Upper lobe of left lung (tissue), 4 donors: Measurements from ENCODE around the gene STAP2.

Experiments used
- POLR2A ChIP-seq, 4 donors: fragments of 450-650 bp; IDR thresholded peaks; one replicate each; pipeline ENCODE4 v1.5.1; 2016 to 2017; ENCODE audit warnings: antibody characterized with exemption in 4 of 4, mild to moderate bottlenecking in 2 of 4
- TF ChIP-seq, protein P1 (sequence below), 6 experiments: fragments of 450-650 bp in 4 of 6; fragments of 200-600 bp in 2 of 6; sonication (generic) in 2 of 6; IDR thresholded peaks; one replicate each; pipeline ENCODE4 v1.5.1; 2016 to 2019; ENCODE audit warnings: antibody characterized with exemption in 6 of 6

DNA sequence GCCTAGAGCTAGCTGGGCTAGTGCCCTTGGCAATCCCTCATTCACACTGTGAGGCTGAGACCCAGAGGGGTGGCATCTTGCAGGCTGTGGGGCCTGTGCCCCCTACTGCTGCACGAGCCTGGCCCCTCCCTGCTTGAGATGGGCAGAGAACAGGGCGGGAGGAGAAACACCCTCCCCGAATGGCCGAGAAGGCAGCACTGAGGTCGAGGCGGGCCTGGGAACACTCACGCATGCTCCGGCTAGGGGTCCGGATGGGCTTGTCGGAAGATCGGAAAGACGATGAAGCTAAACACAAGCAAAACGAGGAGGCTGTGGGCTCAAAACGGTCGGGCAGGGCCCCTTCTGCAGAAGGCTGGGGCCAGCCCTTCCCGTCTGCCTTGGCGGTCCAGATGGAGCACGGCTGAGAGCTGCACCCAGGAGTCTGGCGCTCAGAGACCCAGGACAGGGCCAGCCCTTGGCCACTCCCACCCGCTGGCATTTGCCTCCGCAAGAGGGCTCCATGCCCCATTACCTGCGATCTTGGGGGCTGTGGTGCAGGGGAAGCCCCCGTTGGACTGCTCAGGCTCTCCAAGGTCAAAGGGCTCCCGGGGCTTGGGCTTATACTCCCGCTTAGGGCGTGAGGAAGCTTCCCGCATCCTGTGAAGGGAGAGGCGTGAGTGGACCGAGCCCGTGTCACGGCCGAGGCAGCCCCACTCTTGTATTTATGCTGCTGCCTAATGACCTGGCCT, 23.6 kb upstream of the STAP2 start:
- TF ChIP-seq, protein P1, sequence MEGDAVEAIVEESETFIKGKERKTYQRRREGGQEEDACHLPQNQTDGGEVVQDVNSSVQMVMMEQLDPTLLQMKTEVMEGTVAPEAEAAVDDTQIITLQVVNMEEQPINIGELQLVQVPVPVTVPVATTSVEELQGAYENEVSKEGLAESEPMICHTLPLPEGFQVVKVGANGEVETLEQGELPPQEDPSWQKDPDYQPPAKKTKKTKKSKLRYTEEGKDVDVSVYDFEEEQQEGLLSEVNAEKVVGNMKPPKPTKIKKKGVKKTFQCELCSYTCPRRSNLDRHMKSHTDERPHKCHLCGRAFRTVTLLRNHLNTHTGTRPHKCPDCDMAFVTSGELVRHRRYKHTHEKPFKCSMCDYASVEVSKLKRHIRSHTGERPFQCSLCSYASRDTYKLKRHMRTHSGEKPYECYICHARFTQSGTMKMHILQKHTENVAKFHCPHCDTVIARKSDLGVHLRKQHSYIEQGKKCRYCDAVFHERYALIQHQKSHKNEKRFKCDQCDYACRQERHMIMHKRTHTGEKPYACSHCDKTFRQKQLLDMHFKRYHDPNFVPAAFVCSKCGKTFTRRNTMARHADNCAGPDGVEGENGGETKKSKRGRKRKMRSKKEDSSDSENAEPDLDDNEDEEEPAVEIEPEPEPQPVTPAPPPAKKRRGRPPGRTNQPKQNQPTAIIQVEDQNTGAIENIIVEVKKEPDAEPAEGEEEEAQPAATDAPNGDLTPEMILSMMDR (IDR thresholded peaks at IDR 0.05), result no peak
- TF ChIP-seq POLR2A (IDR thresholded peaks at IDR 0.05), result no peak
